GM12878 (cell line): ENCODE results near the gene CDK16. TPM values are rescaled to one million over a fixed set of nuclear protein-coding genes. Genes with fewer than 3 reads are reported as not detected.

ENCODE experiments used
- ATAC-seq: fragments of 200-7000 bp; cut with Tn5 transposase; 3 replicates; pipeline ENCODE4 v1.9.1; 2020; ENCODE audit warnings: mild to moderate bottlenecking, moderate library complexity
- BruUV-seq: library from RNA; stranded (reverse); fragments of 400-500 nt; replicated peaks from 2 replicates; lab custom pipeline; 2021; lab: Mats Ljungman, UMichigan
- CTCF ChIA-PET: fragments of 300-600 bp; sonication (Branson Sonifier 250); formaldehyde crosslinking; extraction: SDS; loops from one replicate; lab custom pipeline; 2021; ENCODE audit warnings: inconsistent platforms; lab: Yijun Ruan, JAX
- POLR2A ChIA-PET: fragments of 350-600 bp; formaldehyde crosslinking; extraction: SDS; loops from one replicate; lab custom pipeline; 2021; ENCODE audit warnings: inconsistent platforms; lab: Charles Lee
- RAD21 ChIA-PET: fragments of 300-600 bp; sonication (Branson Sonifier 250); formaldehyde crosslinking; loops from one replicate; lab custom pipeline; 2023; ENCODE audit warnings: antibody characterized with exemption; ENCODE audit not compliant: unreplicated experiment; lab: Charles Lee
- SMC1A ChIA-PET: fragments of 300-600 bp; sonication (Branson Sonifier 250); formaldehyde crosslinking; loops from one replicate; lab custom pipeline; 2023; ENCODE audit not compliant: unreplicated experiment, uncharacterized antibody; lab: Charles Lee
- DNase-seq: peaks from one replicate; pipeline ENCODE4 v3.0.0-alpha.2; 2011; ENCODE audit warnings: low read depth, low spot score
- FAIRE-seq: peaks from 3 replicates; lab custom pipeline; 2011; peaks lifted over from hg19 to GRCh38; lab: Jason Lieb, UNC
- H2AFZ ChIP-seq: 2 replicates; pipeline ENCODE4 v1.6.0; 2011; ENCODE audit warnings: low read depth, low read length, control low read depth; ENCODE audit not compliant: control insufficient read depth
- H3K27ac ChIP-seq: 2 replicates; pipeline ENCODE4 v1.5.1; 2011; ENCODE audit warnings: control low read depth; ENCODE audit not compliant: control insufficient read depth, insufficient read depth
- H3K27me3 ChIP-seq, 2 experiments: replicated peaks in 1 of 2; 2 replicates each; pipeline versions ENCODE4 v1.6.0 to v1.6.1; 2011; ENCODE audit warnings: low read length in 1 of 2; ENCODE audit not compliant: control insufficient read depth in 2 of 2, insufficient read depth in 2 of 2
- H3K36me3 ChIP-seq, 2 experiments: 2 replicates each; pipeline ENCODE4 v1.5.1; 2011; ENCODE audit warnings: low read length in 1 of 2; ENCODE audit not compliant: control insufficient read depth in 2 of 2, insufficient read depth in 2 of 2
- H3K4me1 ChIP-seq: 2 replicates; pipeline ENCODE4 v1.6.1; 2011; ENCODE audit warnings: mild to moderate bottlenecking, low read length, moderate library complexity, mixed read lengths; ENCODE audit not compliant: control insufficient read depth, insufficient read depth
- H3K4me2 ChIP-seq: 2 replicates; pipeline ENCODE4 v1.6.0; 2011; ENCODE audit warnings: control low read depth; ENCODE audit not compliant: control insufficient read depth, insufficient read depth
- H3K4me3 ChIP-seq: fragments of 200-600 bp; sonication (generic); 2 replicates; pipeline ENCODE4 v1.5.1; 2016
- H3K79me2 ChIP-seq: 2 replicates; pipeline ENCODE4 v1.6.0; 2011; ENCODE audit warnings: low read length; ENCODE audit not compliant: control insufficient read depth, insufficient read depth
- H3K9ac ChIP-seq: 2 replicates; pipeline ENCODE4 v1.8.0; 2011; ENCODE audit warnings: low read length, control low read depth, mixed read lengths; ENCODE audit not compliant: control insufficient read depth, insufficient read depth
- H3K9me3 ChIP-seq: replicated peaks from 3 replicates; pipeline ENCODE4 v1.5.1; 2011; ENCODE audit warnings: mild to moderate bottlenecking, low read length; ENCODE audit not compliant: control insufficient read depth, insufficient read depth
- H4K20me1 ChIP-seq: 2 replicates; pipeline ENCODE4 v1.6.0; 2011; ENCODE audit not compliant: control insufficient read depth, insufficient read depth
- BMI1 ChIP-seq: fragments of 450-650 bp; IDR thresholded peaks from 2 replicates; pipeline ENCODE4 v1.6.1; 2016; ENCODE audit warnings: mild to moderate bottlenecking, moderate library complexity, borderline replicate concordance
- ESRRA ChIP-seq: IDR thresholded peaks from 2 replicates; pipeline ENCODE4 v1.6.1; 2012; ENCODE audit warnings: mild to moderate bottlenecking, low read length, improper control_type of control experiment
- EZH2 ChIP-seq: IDR thresholded peaks from 2 replicates; pipeline ENCODE4 v1.6.1; 2012; ENCODE audit warnings: low read depth, mild to moderate bottlenecking, control low read depth, inconsistent platforms, low read length, borderline replicate concordance; ENCODE audit not compliant: control insufficient read depth
- FOS ChIP-seq: IDR thresholded peaks from 3 replicates; pipeline ENCODE4 v1.6.1; 2011; ENCODE audit warnings: borderline replicate concordance; ENCODE audit not compliant: insufficient read length; ENCODE audit errors: extremely low read depth
- GATAD2B ChIP-seq: fragments of 450-650 bp; conservative IDR thresholded peaks from 2 replicates; pipeline ENCODE4 v1.6.1; 2017; ENCODE audit warnings: low read depth, mild to moderate bottlenecking, moderate library complexity
- HCFC1 ChIP-seq: fragments of 150-350 bp; IDR thresholded peaks from 2 replicates; pipeline ENCODE4 v1.6.1; 2014; ENCODE audit warnings: low read length
- IKZF2 ChIP-seq, 2 experiments: fragments of 450-650 bp; IDR thresholded peaks; 2 replicates each; pipeline ENCODE4 v1.6.1; 2017; ENCODE audit warnings: mild to moderate bottlenecking in 2 of 2, moderate library complexity in 2 of 2
- MTA3 ChIP-seq: IDR thresholded peaks from 2 replicates; pipeline ENCODE4 v1.6.1; 2012; ENCODE audit warnings: low read length, inconsistent platforms, borderline replicate concordance
- NR2F1 ChIP-seq: fragments of 450-650 bp; conservative IDR thresholded peaks from 2 replicates; pipeline ENCODE4 v1.6.1; 2017; ENCODE audit warnings: mild to moderate bottlenecking
- NRF1 ChIP-seq: conservative IDR thresholded peaks from 2 replicates; pipeline ENCODE4 v1.6.1; 2011; ENCODE audit warnings: mild to moderate bottlenecking, low read depth, low read length, improper control_type of control experiment
- RAD51 ChIP-seq: fragments of 450-650 bp; IDR thresholded peaks from 2 replicates; pipeline ENCODE4 v1.6.1; 2016; ENCODE audit warnings: moderate library complexity, mild to moderate bottlenecking, inconsistent platforms
- SMAD1 ChIP-seq: fragments of 450-650 bp; IDR thresholded peaks from 2 replicates; pipeline ENCODE4 v1.6.1; 2018; ENCODE audit warnings: mild to moderate bottlenecking, low read depth; ENCODE audit not compliant: partially characterized antibody
- SUZ12 ChIP-seq: fragments of 200-600 bp; sonication (generic); IDR thresholded peaks from one replicate; pipeline ENCODE4 v1.6.1; 2018; ENCODE audit warnings: antibody characterized with exemption, mild to moderate bottlenecking; ENCODE audit not compliant: unreplicated experiment
- WGBS: methylation state at CpG from one replicate; pipeline ENCODE4 v1.1.6; 2016; ENCODE audit warnings: low lambda C conversion rate; ENCODE audit not compliant: insufficient replicate concordance, insufficient coverage; ENCODE audit errors: missing lambda C conversion rate; 5-methylcytosine and 5-hydroxymethylcytosine counted together
- in situ Hi-C: fragments of 300-500 bp; cut with MboI; formaldehyde crosslinking; loops from 9 replicates; pipeline ENCODE4 v1.14.3; 2018; ENCODE audit warnings: mixed read lengths
- intact Hi-C: fragments of 100-400 bp; cut with micrococcal nuclease; formaldehyde crosslinking; loops from one replicate; pipeline ENCODE4 v1.14.2; 2022; ENCODE audit not compliant: unreplicated experiment
- polyA plus RNA-seq, 11 experiments: library from polyadenylated mRNA; depleted of rRNA in 4 of 11; unstranded in 6 of 11; stranded (reverse) in 5 of 11; fragments of >200 nt; fragmentation: Nextera tagmentation in 4 of 11; fragmentation: Illumina TruSeq in 1 of 11; extraction: Ambion mirVana in 4 of 11; extraction: Trizol in 1 of 11; gene quantifications; 1 replicate in 1 of 11; 2 replicates in 10 of 11; pipeline versions ENCODE4 v1.2.1 to v1.2.3, GENCODE V29; 2011 to 2016; ENCODE audit warnings: inconsistent platforms in 2 of 11, missing spikeins in 2 of 11, low read depth in 1 of 11
- total RNA-seq, 4 experiments: library from RNA; depleted of rRNA in 3 of 4; stranded (reverse); fragments of >200 nt in 3 of 4; fragmentation: Illumina TruSeq in 1 of 4; extraction: Trizol in 1 of 4; gene quantifications; 2 replicates each; pipeline versions ENCODE4 v1.2.1 to v1.2.3, GENCODE V29; 2013 to 2021
- TF ChIP-seq, protein P1 (sequence below): IDR thresholded peaks from 2 replicates; pipeline ENCODE4 v1.6.1; 2011; ENCODE audit warnings: borderline replicate concordance, low read depth, mild to moderate bottlenecking, moderate library complexity, low read length; ENCODE audit not compliant: insufficient read depth, poor library complexity, severe bottlenecking
- TF ChIP-seq, protein P2 (sequence below): IDR thresholded peaks from 2 replicates; pipeline ENCODE4 v1.6.1; 2012; ENCODE audit warnings: low read depth, low read length, improper control_type of control experiment
- TF ChIP-seq, protein P3 (sequence below): IDR thresholded peaks from 2 replicates; pipeline ENCODE4 v1.6.1; 2011; ENCODE audit warnings: low read depth, mild to moderate bottlenecking, low read length, moderate library complexity, borderline replicate concordance; ENCODE audit errors: extremely low read depth

CDK16 gene
- total and polyA plus RNA-seq, 10 of the 15 experiments (the other 5 are each of a cell fraction or from before 2014, with no cell fraction given) = 2.4 to 75.1 (median 48.2) TPM

DNA sequence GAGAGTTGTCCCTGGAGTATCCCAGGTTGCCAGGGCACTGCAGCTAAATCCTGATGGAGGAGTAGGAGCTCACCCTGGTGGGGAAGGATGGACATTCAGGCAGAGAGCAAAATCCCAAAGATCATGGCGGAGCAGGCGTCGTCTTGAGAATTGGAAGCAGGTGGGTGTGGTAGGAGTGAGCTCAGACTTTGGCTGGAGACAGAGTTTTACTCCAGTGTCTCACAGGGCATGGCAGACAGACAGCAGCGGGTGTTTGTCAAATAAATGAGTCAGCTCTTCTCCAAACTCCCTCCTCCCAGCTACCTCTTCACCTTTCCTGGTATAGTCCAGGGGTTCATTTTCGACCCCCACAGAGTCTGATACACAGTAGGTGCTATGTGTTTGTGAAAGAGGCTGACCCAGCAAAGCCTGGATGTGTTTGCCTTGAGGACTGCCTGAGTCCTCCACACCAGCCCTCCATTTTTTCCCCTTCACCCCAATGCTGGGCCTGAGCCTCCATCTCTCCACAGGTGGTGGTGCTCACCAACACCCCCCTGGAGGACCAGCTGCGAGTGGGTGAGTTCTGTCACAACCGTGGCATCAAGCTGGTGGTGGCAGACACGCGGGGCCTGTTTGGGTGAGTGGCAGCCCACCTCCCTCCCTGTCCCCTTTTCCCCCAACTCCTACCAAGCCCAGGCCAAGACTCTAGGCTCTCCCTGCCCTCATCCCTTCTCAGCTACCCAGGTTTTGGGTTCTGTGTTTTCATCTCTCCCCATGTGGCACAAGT lies 17.9 kb upstream of the CDK16 start (continued):
- TF ChIP-seq, protein P1, sequence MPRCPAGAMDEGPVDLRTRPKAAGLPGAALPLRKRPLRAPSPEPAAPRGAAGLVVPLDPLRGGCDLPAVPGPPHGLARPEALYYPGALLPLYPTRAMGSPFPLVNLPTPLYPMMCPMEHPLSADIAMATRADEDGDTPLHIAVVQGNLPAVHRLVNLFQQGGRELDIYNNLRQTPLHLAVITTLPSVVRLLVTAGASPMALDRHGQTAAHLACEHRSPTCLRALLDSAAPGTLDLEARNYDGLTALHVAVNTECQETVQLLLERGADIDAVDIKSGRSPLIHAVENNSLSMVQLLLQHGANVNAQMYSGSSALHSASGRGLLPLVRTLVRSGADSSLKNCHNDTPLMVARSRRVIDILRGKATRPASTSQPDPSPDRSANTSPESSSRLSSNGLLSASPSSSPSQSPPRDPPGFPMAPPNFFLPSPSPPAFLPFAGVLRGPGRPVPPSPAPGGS = no peak
- TF ChIP-seq IKZF2 (IDR thresholded peaks at IDR 0.05) (no peak), MTA3 (no peak), FOS (no peak), GATAD2B (no peak)
- TF ChIP-seq, all 136 proteins: peak for 0

DNA sequence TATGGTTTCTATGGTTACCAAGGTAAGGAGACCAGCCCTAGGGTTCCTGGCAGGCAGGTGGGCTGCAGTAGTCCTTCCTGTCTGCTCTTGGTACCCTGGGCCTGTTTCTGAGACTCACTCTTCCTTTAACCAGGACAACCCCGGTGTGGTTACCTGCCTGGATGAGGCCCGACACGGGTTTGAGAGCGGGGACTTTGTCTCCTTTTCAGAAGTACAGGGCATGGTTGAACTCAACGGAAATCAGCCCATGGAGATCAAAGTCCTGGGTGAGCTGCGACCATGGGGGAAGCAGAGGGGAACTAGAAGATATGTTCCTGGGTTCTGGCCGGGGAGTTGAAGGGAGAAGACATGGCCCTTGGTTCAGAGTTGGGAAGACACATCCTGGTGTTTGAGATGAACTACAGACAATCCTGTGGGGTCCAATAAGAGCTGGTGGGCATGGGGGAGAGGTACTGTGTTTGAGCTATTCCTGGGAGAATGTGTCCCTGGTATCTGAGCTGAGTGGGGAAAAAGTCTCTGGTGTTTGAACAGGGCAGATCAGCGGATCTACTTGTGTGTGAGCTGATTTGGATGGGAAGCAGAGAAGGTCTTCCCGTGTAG lies 17.0 kb upstream of the CDK16 start:
- SMC1A ChIA-PET = interaction anchor here (0.9 kb wide), 1 partner anchor 16 kb away, joined by 3 read pairs; no protein-coding TSS in a partner anchor
- Histone ChIP-seq H3K79me2 (peaks cover 18% of the 10 kb centered on the region), H3K27me3 (no peaks in the 10 kb centered on the region), H3K4me1 (peaks cover 3% of the 10 kb centered on the region; the same call in 1 of the 2 replicates), H3K9me3 (no peaks in the 10 kb centered on the region), H3K27ac (no peak overlapping the region), H3K4me3 (no peak overlapping the region), H3K4me2 (no peak overlapping the region), H2AFZ (no peak overlapping the region), H4K20me1 (peaks cover 9% of the 10 kb centered on the region; the same call in 1 of the 2 replicates), H3K36me3 (peaks cover 51 to 58% of the 10 kb centered on the region in 2 experiments), H3K9ac (no peak overlapping the region)
- intact Hi-C loops (no loop called here), in situ Hi-C loops (loop anchor here (25.0 kb wide), 1 partner anchor 1736 kb away; no protein-coding TSS in a partner anchor)
- DNase-seq (no peak), ATAC-seq (no peak), FAIRE-seq (no peak)
- BruUV-seq = no TSS peak
- 86% methylated on average over 9 of the region's 9 CpGs for WGBS
- CTCF ChIA-PET = interaction anchor here (0.7 kb wide), 1 partner anchor 40 kb away, joined by 3 read pairs; no protein-coding TSS in a partner anchor
- RAD21 ChIA-PET = no interaction called here
- POLR2A ChIA-PET = interaction anchor here (1.2 kb wide), 1 partner anchor 16 kb away, joined by 3 read pairs; no protein-coding TSS in a partner anchor
- TF ChIP-seq, protein P2, sequence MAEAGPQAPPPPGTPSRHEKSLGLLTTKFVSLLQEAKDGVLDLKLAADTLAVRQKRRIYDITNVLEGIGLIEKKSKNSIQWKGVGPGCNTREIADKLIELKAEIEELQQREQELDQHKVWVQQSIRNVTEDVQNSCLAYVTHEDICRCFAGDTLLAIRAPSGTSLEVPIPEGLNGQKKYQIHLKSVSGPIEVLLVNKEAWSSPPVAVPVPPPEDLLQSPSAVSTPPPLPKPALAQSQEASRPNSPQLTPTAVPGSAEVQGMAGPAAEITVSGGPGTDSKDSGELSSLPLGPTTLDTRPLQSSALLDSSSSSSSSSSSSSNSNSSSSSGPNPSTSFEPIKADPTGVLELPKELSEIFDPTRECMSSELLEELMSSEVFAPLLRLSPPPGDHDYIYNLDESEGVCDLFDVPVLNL = no peak
- TF ChIP-seq HCFC1 (no peak), SUZ12 (no peak), ESRRA (no peak), RAD51 (no peak), EZH2 (no peak), NRF1 (no peak), BMI1 (no peak), SMAD1 (no peak), NR2F1 (no peak)
- TF ChIP-seq, protein P3, sequence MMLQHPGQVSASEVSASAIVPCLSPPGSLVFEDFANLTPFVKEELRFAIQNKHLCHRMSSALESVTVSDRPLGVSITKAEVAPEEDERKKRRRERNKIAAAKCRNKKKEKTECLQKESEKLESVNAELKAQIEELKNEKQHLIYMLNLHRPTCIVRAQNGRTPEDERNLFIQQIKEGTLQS = no peak
- TF ChIP-seq, protein P1 = no peak
